ENCODE measurements around the gene DCST2. TPM values are rescaled to one million over a fixed set of nuclear protein-coding genes. Genes with fewer than 3 reads are reported as not detected.

DCST2 gene
- total and polyA plus RNA-seq, 9 of the 15 experiments (the other 6 are each of a cell fraction or from before 2014, with no cell fraction given) = 0.09 to 0.49 (median 0.11) TPM; not detected in 3

- TF ChIP-seq, protein P1, sequence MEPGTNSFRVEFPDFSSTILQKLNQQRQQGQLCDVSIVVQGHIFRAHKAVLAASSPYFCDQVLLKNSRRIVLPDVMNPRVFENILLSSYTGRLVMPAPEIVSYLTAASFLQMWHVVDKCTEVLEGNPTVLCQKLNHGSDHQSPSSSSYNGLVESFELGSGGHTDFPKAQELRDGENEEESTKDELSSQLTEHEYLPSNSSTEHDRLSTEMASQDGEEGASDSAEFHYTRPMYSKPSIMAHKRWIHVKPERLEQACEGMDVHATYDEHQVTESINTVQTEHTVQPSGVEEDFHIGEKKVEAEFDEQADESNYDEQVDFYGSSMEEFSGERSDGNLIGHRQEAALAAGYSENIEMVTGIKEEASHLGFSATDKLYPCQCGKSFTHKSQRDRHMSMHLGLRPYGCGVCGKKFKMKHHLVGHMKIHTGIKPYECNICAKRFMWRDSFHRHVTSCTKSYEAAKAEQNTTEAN (CRISPR knock-in tag; IDR thresholded peaks at IDR 0.05) = no peak
- TF ChIP-seq EP300 (IDR thresholded peaks at IDR 0.05; ENCODE audit: low read length) (no peak), CHAMP1 (IDR thresholded peaks at IDR 0.05) (no peak), HNRNPH1 (optimal IDR thresholded peaks at IDR 0.05; ENCODE audit: low read depth, low read length) (no peak), HIVEP1 (CRISPR knock-in tag; IDR thresholded peaks at IDR 0.05) (no peak), MCM7 (IDR thresholded peaks at IDR 0.05) (no peak), MEF2D (tag; conservative IDR thresholded peaks at IDR 0.05; ENCODE audit: low read depth) (no peak), PRPF4 (IDR thresholded peaks at IDR 0.05; ENCODE audit: insufficient read depth, low read depth, low read length, poor library complexity, severe bottlenecking) (no peak), ATF1 (CRISPR knock-in tag; IDR thresholded peaks at IDR 0.05) (no peak), ATF1 (tag; IDR thresholded peaks at IDR 0.05) (no peak), STAT6 (CRISPR knock-in tag; IDR thresholded peaks at IDR 0.05) (no peak), POLR2A (conservative IDR thresholded peaks at IDR 0.05) (no peak)
These were observed 29.1 kb downstream of the DCST2 start (continued) for GRCh38 chr1:155004352-155005075.

Data from K562 (cell line).